KMS-11 (cell line): ENCODE data around the gene TFG.

ENCODE experiments used
- H2AFZ ChIP-seq: fragments of 200-600 bp; sonication (generic); 2 replicates; pipeline ENCODE4 v1.6.1; 2016; ENCODE audit warnings: antibody characterized with exemption, mixed run types, low read depth
- H3K27ac ChIP-seq: fragments of 200-600 bp; sonication (generic); 2 replicates; pipeline ENCODE4 v1.6.1; 2016; ENCODE audit warnings: mild to moderate bottlenecking, mixed run types
- H3K27me3 ChIP-seq: fragments of 200-600 bp; sonication (generic); 2 replicates; pipeline ENCODE4 v1.6.1; 2017; ENCODE audit warnings: mild to moderate bottlenecking, low read depth, mixed run types, moderate library complexity; ENCODE audit not compliant: insufficient read depth
- H3K36me3 ChIP-seq: fragments of 200-600 bp; sonication (generic); 2 replicates; pipeline ENCODE4 v1.6.1; 2017; ENCODE audit warnings: mild to moderate bottlenecking, mixed run types; ENCODE audit not compliant: insufficient read depth
- H3K4me1 ChIP-seq: fragments of 200-600 bp; sonication (generic); 2 replicates; pipeline ENCODE4 v1.6.1; 2016; ENCODE audit warnings: mild to moderate bottlenecking, low read depth, mixed run types; ENCODE audit not compliant: poor library complexity, severe bottlenecking
- H3K4me2 ChIP-seq: fragments of 200-600 bp; sonication (generic); 2 replicates; pipeline ENCODE4 v1.7.0; 2016; ENCODE audit warnings: mild to moderate bottlenecking, mixed run types
- H3K4me3 ChIP-seq: fragments of 200-600 bp; sonication (generic); IDR thresholded peaks from 2 replicates; pipeline ENCODE4 v1.6.1; 2017; ENCODE audit warnings: low read depth, low read length, mixed read lengths; ENCODE audit not compliant: insufficient read depth
- H3K79me2 ChIP-seq: fragments of 200-600 bp; sonication (generic); 2 replicates; pipeline ENCODE4 v1.6.1; 2016; ENCODE audit warnings: low read depth, mixed run types; ENCODE audit not compliant: insufficient read depth
- H3K9ac ChIP-seq: fragments of 200-600 bp; sonication (generic); 2 replicates; pipeline ENCODE4 v1.6.1; 2016; ENCODE audit warnings: mild to moderate bottlenecking, mixed run types
- H4K20me1 ChIP-seq: fragments of 200-600 bp; sonication (generic); 2 replicates; pipeline ENCODE4 v1.6.1; 2016; ENCODE audit warnings: mild to moderate bottlenecking, mixed run types; ENCODE audit not compliant: insufficient read depth
- CTCF ChIP-seq: fragments of 200-600 bp; sonication (generic); conservative IDR thresholded peaks from 2 replicates; pipeline ENCODE4 v1.6.1; 2017; ENCODE audit warnings: low read depth, mild to moderate bottlenecking, antibody characterized with exemption, low read length, moderate library complexity, mixed read lengths

The TFG gene

GRCh38 chr3:100798012-100798411 lies 88.7 kb downstream of the TFG start:
- H3K36me3 ChIP-seq: no peaks in the 10 kb centered on the region
- H3K27ac ChIP-seq: no peak overlapping the region
- no peak for TF ChIP-seq CTCF
- H3K27me3 ChIP-seq: no peaks in the 10 kb centered on the region
- no peak overlapping the region for H2AFZ ChIP-seq
- H3K9ac ChIP-seq: no peak overlapping the region
- H4K20me1 ChIP-seq: no peaks in the 10 kb centered on the region
- H3K4me3 ChIP-seq: no peak overlapping the region
- no peak overlapping the region for H3K4me2 ChIP-seq
- H3K79me2 ChIP-seq: no peaks in the 10 kb centered on the region
- no peaks in the 10 kb centered on the region for H3K4me1 ChIP-seq
